RWPE2 (cell line): ENCODE results near the gene TSPEAR.

Experiments used
- ATAC-seq: fragments of 200-7000 bp; cut with Tn5 transposase; 3 replicates; pipeline ENCODE4 v1.9.1; 2021; ENCODE audit warnings: low read depth
- DNase-seq: peaks from one replicate; pipeline ENCODE4 v3.0.0-alpha.2; 2020; ENCODE audit warnings: low spot score
- H3K27ac ChIP-seq: fragments of 450-650 bp; 2 replicates; pipeline ENCODE4 v1.5.1; 2017; ENCODE audit warnings: mild to moderate bottlenecking; ENCODE audit not compliant: poor library complexity, severe bottlenecking
- H3K27me3 ChIP-seq: fragments of 250-450 bp; sonication (Bioruptor Pico); 2 replicates; pipeline ENCODE4 v1.5.1; 2021; ENCODE audit warnings: mild to moderate bottlenecking, moderate library complexity; ENCODE audit not compliant: insufficient read depth, poor library complexity, severe bottlenecking
- H3K36me3 ChIP-seq: fragments of 250-450 bp; sonication (Bioruptor Pico); 2 replicates; pipeline ENCODE4 v1.5.1; 2020; ENCODE audit warnings: low read depth, mild to moderate bottlenecking, moderate library complexity
- H3K4me1 ChIP-seq: fragments of 250-450 bp; sonication (Bioruptor Pico); 2 replicates; pipeline ENCODE4 v1.5.1; 2021; ENCODE audit warnings: mild to moderate bottlenecking, moderate library complexity; ENCODE audit not compliant: insufficient read depth, poor library complexity, severe bottlenecking
- H3K4me3 ChIP-seq: fragments of 250-450 bp; sonication (Bioruptor Pico); 2 replicates; pipeline ENCODE4 v1.5.1; 2021; ENCODE audit warnings: mild to moderate bottlenecking, moderate library complexity; ENCODE audit not compliant: severe bottlenecking
- H3K9me3 ChIP-seq: fragments of 250-450 bp; sonication (Bioruptor Pico); 2 replicates; pipeline ENCODE4 v1.5.1; 2021; ENCODE audit warnings: mild to moderate bottlenecking, moderate library complexity; ENCODE audit not compliant: severe bottlenecking
- TF ChIP-seq, protein P1 (sequence below): fragments of 450-650 bp; IDR thresholded peaks from one replicate; pipeline ENCODE4 v1.5.1; 2017; ENCODE audit warnings: mild to moderate bottlenecking, moderate library complexity; ENCODE audit not compliant: poor library complexity, severe bottlenecking

TSPEAR gene

DNA sequence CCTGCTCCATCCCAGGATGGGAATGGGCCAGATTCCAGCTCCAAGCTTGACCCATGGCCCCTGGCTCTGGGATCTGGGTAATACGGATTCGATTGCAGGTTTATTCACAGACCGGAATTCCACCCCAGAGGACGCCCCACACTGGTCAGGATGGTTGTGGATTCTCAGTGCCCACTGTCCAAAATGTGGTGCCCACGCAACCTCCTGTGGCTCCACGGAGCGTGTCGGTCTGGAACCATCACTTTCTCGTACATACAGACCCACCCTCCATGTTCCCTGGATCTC lies 203.0 kb downstream of the TSPEAR start:
- H3K27me3 ChIP-seq, result no peaks in the 10 kb centered on the region
- no peak for DNase-seq
- TF ChIP-seq, protein P1, sequence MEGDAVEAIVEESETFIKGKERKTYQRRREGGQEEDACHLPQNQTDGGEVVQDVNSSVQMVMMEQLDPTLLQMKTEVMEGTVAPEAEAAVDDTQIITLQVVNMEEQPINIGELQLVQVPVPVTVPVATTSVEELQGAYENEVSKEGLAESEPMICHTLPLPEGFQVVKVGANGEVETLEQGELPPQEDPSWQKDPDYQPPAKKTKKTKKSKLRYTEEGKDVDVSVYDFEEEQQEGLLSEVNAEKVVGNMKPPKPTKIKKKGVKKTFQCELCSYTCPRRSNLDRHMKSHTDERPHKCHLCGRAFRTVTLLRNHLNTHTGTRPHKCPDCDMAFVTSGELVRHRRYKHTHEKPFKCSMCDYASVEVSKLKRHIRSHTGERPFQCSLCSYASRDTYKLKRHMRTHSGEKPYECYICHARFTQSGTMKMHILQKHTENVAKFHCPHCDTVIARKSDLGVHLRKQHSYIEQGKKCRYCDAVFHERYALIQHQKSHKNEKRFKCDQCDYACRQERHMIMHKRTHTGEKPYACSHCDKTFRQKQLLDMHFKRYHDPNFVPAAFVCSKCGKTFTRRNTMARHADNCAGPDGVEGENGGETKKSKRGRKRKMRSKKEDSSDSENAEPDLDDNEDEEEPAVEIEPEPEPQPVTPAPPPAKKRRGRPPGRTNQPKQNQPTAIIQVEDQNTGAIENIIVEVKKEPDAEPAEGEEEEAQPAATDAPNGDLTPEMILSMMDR, result no peak
- ATAC-seq, result no peak
- no peaks in the 10 kb centered on the region for H3K9me3 ChIP-seq
- no peaks in the 10 kb centered on the region for H3K4me1 ChIP-seq
- no peaks in the 10 kb centered on the region for H3K36me3 ChIP-seq
- no peak overlapping the region for H3K27ac ChIP-seq
- no peak overlapping the region for H3K4me3 ChIP-seq

DNA sequence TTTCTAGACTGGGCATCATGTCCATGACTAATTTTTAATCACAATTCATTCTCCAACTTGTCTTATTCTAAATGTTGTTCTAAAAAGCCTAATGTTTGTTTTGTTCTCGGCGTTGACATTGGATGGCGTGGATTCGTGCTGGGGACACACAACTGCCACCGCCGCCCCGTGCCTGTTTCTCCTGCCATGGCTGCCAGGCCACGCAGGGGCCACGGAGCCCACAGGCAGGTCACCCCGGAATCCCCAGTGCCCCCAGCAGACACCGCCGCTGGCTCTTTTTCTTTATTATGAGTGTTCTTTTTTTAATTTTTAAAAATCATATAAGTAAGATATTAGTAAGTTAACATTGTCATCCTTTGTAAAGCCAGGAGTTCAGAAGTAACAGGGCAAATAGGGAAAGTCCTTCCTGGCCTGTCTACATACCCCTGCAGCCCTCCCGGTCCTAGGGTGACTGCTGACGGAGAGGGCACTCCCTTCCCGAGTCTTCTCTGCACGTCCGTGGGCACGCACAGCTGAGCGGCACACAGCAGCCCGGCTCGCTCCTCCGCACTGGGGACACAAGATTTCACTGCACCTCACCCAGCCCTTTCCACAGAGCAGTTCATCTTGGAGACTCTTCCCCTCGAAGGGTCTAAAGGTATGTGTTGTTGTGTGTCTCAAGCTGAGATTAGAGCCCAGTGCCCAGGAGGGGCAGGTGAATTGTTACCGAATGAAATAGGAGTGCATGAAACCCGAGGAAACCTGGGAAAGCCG lies 203.5 kb downstream of the TSPEAR start:
- no peaks in the 10 kb centered on the region for H3K9me3 ChIP-seq
- no peak overlapping the region for H3K4me3 ChIP-seq
- H3K27me3 ChIP-seq, result no peaks in the 10 kb centered on the region
- H3K4me1 ChIP-seq, result no peaks in the 10 kb centered on the region
- TF ChIP-seq, protein P1, result no peak
- DNase-seq (no peak), ATAC-seq (no peak)
- H3K36me3 ChIP-seq, result no peaks in the 10 kb centered on the region
- H3K27ac ChIP-seq, result no peak overlapping the region

DNA sequence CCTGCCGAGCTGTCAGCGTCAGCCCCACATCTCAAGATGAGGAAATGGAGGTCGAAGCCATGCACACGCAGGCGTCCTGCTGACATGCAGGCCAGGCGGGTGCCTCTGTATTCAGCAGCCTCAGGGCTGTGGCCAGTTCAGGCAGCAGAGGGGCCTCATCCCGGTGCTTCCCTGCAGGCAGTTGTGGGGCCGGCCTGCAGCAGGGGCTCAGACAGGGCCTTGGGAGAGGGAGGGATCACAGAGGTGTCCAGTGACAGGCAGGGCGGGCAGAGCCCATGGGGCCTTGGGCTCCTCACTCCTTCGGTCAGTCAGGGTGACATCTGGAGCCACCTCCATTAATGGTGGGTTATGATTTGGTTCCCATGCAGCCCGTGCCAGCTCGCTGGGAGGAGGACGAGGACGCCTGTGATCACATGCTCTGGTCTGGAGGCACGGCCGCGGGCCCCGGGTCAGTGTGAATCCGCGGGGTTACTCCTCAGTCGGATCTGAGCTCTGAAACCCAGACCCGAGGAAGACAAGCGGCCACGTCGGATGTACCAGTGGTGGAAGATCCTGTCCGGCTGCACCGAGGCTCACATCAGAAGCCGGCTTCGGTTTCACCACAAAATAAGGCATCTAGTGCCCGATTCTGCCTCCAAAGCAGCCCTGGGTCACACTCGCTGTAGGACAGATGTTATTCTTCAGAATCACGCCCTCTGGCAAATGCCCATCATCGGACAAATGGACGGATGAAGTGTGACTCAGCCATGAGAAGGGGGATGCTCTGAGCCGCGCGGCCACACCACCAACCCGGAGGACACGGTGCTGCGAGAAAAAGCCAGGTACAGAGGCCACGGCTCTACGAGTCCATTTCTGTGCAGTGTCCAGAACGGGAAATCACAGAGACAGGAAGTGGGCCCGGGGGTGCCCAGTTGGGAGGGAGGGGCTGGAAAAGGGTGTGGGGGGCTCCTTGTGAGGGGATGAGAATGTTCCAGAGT lies 204.8 kb downstream of the TSPEAR start:
- ATAC-seq, result no peak
- Histone ChIP-seq H3K36me3 (no peaks in the 10 kb centered on the region), H3K4me3 (no peak overlapping the region), H3K27me3 (no peaks in the 10 kb centered on the region), H3K27ac (no peak overlapping the region), H3K4me1 (no peaks in the 10 kb centered on the region), H3K9me3 (no peaks in the 10 kb centered on the region)
- DNase-seq, result no peak
- TF ChIP-seq, protein P1, result no peak

DNA sequence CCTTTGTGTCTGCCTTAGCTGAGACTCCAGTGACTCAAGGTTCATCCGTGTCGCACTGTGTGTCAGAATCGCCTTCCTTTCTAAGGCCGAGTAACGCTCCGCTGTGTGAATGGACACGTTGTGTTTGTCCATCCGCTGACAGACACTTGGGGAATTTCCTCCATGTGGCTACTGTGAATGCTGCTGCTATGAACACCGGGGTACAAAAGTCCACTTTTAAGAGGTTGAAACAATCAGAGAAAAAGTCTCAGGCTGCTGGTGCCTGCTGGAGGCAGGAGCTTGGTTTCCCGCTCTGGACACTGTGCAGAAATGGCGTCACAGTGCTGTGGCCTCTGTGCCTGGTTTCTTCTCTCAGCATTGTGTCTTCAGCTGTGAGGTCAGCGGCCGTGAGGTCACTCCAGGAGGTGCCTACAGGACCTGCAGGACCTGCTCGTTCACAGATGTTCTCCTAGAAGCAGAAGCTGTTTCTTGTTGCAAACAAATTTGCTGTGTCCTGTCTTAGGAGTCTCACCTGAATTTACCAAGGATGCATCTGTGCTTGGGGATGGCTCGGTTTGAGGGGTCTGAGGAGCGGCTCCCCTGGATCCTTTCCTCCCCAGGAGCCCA lies 205.6 kb downstream of the TSPEAR start:
- no peaks in the 10 kb centered on the region for H3K9me3 ChIP-seq
- ATAC-seq, result no peak
- no peaks in the 10 kb centered on the region for H3K4me1 ChIP-seq
- DNase-seq, result no peak
- no peak overlapping the region for H3K27ac ChIP-seq
- no peaks in the 10 kb centered on the region for H3K27me3 ChIP-seq
- no peak overlapping the region for H3K4me3 ChIP-seq
- TF ChIP-seq, protein P1, result no peak
- H3K36me3 ChIP-seq, result no peaks in the 10 kb centered on the region
